ENCODE data around the gene RAB3D.
"Not testable (repeated sequence)": the region's sequence is repeated elsewhere in the genome, so short reads cannot be mapped to it uniquely, and the experiment has no call there.

The RAB3D gene

GRCh38 chr19:11338121-11338520, 1.3 kb downstream of the RAB3D start:
- DNase-seq = no peak

GRCh38 chr19:11337080-11337479, 2.4 kb downstream of the RAB3D start:
- no peak for DNase-seq

- no peak for DNase-seq
Measured at GRCh38 chr19:11335449-11336146, 3.9 kb downstream of the RAB3D start.

GRCh38 chr19:11333838-11334237, 5.6 kb downstream of the RAB3D start:
- not testable (repeated sequence) for DNase-seq

GRCh38 chr19:11332822-11333221, 6.6 kb downstream of the RAB3D start:
- no peak for DNase-seq

GRCh38 chr19:11331502-11331901, 8.0 kb downstream of the RAB3D start:
- DNase-seq = no peak

- no peak for DNase-seq
Measured at GRCh38 chr19:11330127-11330526, 9.3 kb downstream of the RAB3D start.

GRCh38 chr19:11325544-11325943, 13.9 kb downstream of the RAB3D start:
- DNase-seq = no peak

- no peak for DNase-seq
Measured at GRCh38 chr19:11324748-11325389, 14.6 kb downstream of the RAB3D start.

GRCh38 chr19:11324079-11324661, 15.3 kb downstream of the RAB3D start:
- DNase-seq = no peak

- DNase-seq = no peak
Measured at GRCh38 chr19:11323601-11324078, 15.8 kb downstream of the RAB3D start.

GRCh38 chr19:11322269-11323024, 17.0 kb downstream of the RAB3D start:
- DNase-seq = no peak

GRCh38 chr19:11321191-11322126, 18.0 kb downstream of the RAB3D start:
- no peak for DNase-seq

GRCh38 chr19:11320278-11320995, 19.0 kb downstream of the RAB3D start:
- not testable (repeated sequence) for DNase-seq

GRCh38 chr19:11306337-11306736, 33.1 kb downstream of the RAB3D start:
- no peak for DNase-seq

GRCh38 chr19:11304936-11305335, 34.5 kb downstream of the RAB3D start:
- no peak for DNase-seq

- DNase-seq = no peak
Measured at GRCh38 chr19:11300811-11301120, 38.7 kb downstream of the RAB3D start.

GRCh38 chr19:11299946-11300810, 39.3 kb downstream of the RAB3D start:
- DNase-seq = no peak

GRCh38 chr19:11296264-11296663, 43.2 kb downstream of the RAB3D start:
- no peak for DNase-seq

GRCh38 chr19:11295665-11296245, 43.7 kb downstream of the RAB3D start, which contains the start of gene TSPAN16:
TSS of gene TSPAN16 (plus strand) at chr19:11296160. CDS start at chr19:11296298, 138 bp downstream.
- no peak for DNase-seq
